GM19455 (cell line): ENCODE data around the gene PLAAT3.
"Not testable (repeated sequence)": the region's sequence is repeated elsewhere in the genome, so short reads cannot be mapped to it uniquely, and the experiment has no call there.

ENCODE experiments used
- ATAC-seq: cut with Tn5 transposase; IDR thresholded peaks from one replicate; pipeline ENCODE4 v1.9.1; 2021; ENCODE audit not compliant: unreplicated experiment

PLAAT3 gene

GRCh38 chr11:63614136-63614671 is at the start of gene PLAAT3:
Gene PLAAT3 (minus strand): TSS chr11:63614433. CDS start chr11:63614014, 419 bp downstream.
- no peak for ATAC-seq

- ATAC-seq, result no peak
Observed at GRCh38 chr11:63663809-63664208, 49.6 kb upstream of the PLAAT3 start.

GRCh38 chr11:63660972-63661371 is 46.7 kb upstream of the PLAAT3 start:
- no peak for ATAC-seq

- no peak for ATAC-seq
Observed at GRCh38 chr11:63652671-63653070, 38.4 kb upstream of the PLAAT3 start.

- ATAC-seq, result no peak
Observed at GRCh38 chr11:63643205-63643604, 29.0 kb upstream of the PLAAT3 start.

GRCh38 chr11:63641727-63642126 is 27.5 kb upstream of the PLAAT3 start:
- ATAC-seq, result no peak

- no peak for ATAC-seq
Observed at GRCh38 chr11:63639199-63639832, 25.1 kb upstream of the PLAAT3 start.

- not testable (repeated sequence) for ATAC-seq
Observed at GRCh38 chr11:63638436-63638835, 24.2 kb upstream of the PLAAT3 start.

GRCh38 chr11:63635762-63636465 is 21.7 kb upstream of the PLAAT3 start:
- no peak for ATAC-seq

- no peak for ATAC-seq
Observed at GRCh38 chr11:63629426-63629825, 15.2 kb upstream of the PLAAT3 start.

- no peak for ATAC-seq
Observed at GRCh38 chr11:63623513-63624140, 9.4 kb upstream of the PLAAT3 start.

- no peak for ATAC-seq
Observed at GRCh38 chr11:63622323-63622722, 8.1 kb upstream of the PLAAT3 start.

- ATAC-seq, result no peak
Observed at GRCh38 chr11:63621071-63621470, 6.8 kb upstream of the PLAAT3 start.

- no peak for ATAC-seq
Observed at GRCh38 chr11:63619967-63620366, 5.7 kb upstream of the PLAAT3 start.

- not testable (repeated sequence) for ATAC-seq
Observed at GRCh38 chr11:63617686-63618085, 3.5 kb upstream of the PLAAT3 start.

GRCh38 chr11:63616953-63617352 is 2.7 kb upstream of the PLAAT3 start:
- ATAC-seq, result no peak

GRCh38 chr11:63613517-63614135 is 607 bp downstream of the PLAAT3 start:
- ATAC-seq, result no peak

- ATAC-seq, result no peak
Observed at GRCh38 chr11:63612181-63612580, 2.1 kb downstream of the PLAAT3 start.

- no peak for ATAC-seq
Observed at GRCh38 chr11:63611395-63611747, 2.9 kb downstream of the PLAAT3 start.

- ATAC-seq, result no peak
Observed at GRCh38 chr11:63610604-63611394, 3.4 kb downstream of the PLAAT3 start.
